Measurements from ENCODE around the gene HSPA4. TPM values are rescaled to one million over a fixed set of nuclear protein-coding genes. Genes with fewer than 3 reads are reported as not detected.

The HSPA4 gene
- total RNA-seq, 4 donors from 2014 or later: 32.8 to 48.3 (median 45.4) TPM

- WGBS, 2 donors: 84 to 90% methylated on average over 6 of the region's 6 CpGs
- Histone ChIP-seq H3K27ac (no peak overlapping the region), H3K27me3 (no peaks in the 10 kb centered on the region), H3K4me1 (no peaks in the 10 kb centered on the region), H3K36me3 (no peaks in the 10 kb centered on the region), H3K9me3 (no peaks in the 10 kb centered on the region), H3K4me3 (no peak overlapping the region)
- no peak for DNase-seq (ENCODE audit: low spot score in 2 of 2)
- TF ChIP-seq CTCF (IDR thresholded peaks at IDR 0.05) (no peak), EP300 (IDR thresholded peaks at IDR 0.05) (no peak), POLR2A (IDR thresholded peaks at IDR 0.05) (no peak)
Observed at GRCh38 chr5:133142782-133143181, 91.0 kb downstream of the HSPA4 start.

DNA sequence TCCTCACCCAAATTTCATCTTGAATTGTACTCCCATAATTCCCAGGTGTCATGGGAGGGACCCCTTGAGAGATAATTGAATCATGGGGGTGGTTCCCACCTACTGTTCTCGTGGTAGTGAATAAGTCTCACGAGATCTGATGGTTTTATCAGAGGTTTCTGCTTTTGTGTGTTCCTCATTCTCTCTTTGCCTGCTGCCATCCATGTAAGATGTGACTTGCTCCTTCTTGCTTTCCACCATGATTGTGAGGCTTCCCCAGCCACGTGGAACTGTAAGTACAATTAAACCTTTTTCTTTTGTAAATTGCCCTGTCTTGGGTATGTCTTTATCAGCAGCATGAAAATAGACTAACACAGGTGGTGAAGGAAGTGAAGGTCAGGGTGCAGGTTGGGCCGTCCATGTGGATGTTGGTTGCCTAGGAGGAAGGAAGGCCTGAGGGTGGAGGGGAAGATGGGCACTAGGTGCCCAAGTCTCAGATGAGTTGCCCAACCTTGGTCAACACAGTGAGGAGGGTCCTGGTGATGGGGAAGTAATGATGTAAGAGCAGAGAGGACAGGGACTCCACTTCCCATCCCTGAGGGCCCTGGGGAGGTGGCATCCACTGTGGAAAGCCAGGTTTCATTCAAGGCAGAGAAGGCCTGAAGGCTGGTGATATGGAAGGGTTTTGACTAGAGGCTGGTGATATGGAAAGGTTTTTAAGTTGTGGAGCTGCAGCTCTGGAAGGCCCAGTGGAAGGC, 92.6 kb downstream of the HSPA4 start:
- Histone ChIP-seq H3K27me3 (no peaks in the 10 kb centered on the region), H3K36me3 (no peaks in the 10 kb centered on the region), H3K4me3 (no peak overlapping the region), H3K27ac (no peak overlapping the region), H3K4me1 (no peaks in the 10 kb centered on the region), H3K9me3 (no peaks in the 10 kb centered on the region)
- TF ChIP-seq EP300 (IDR thresholded peaks at IDR 0.05): no peak
- DNase-seq (ENCODE audit: low spot score in 2 of 2): no peak
- WGBS, 2 donors: 73 to 77% methylated on average over 4 of the region's 4 CpGs

GRCh38 chr5:133145436-133146170, 93.8 kb downstream of the HSPA4 start:
- Histone ChIP-seq H3K4me1 (no peaks in the 10 kb centered on the region), H3K36me3 (no peaks in the 10 kb centered on the region), H3K27ac (no peak overlapping the region), H3K27me3 (no peaks in the 10 kb centered on the region), H3K9me3 (no peaks in the 10 kb centered on the region), H3K4me3 (no peak overlapping the region)
- DNase-seq (ENCODE audit: low spot score in 2 of 2): no peak
- TF ChIP-seq EP300 (IDR thresholded peaks at IDR 0.05): no peak
- 79 to 80% methylated on average over 10 to 11 of the region's 11 CpGs for WGBS, 2 donors

- no peak overlapping the region for H3K4me3 ChIP-seq
- no peaks in the 10 kb centered on the region for H3K4me1 ChIP-seq
- H3K9me3 ChIP-seq: no peaks in the 10 kb centered on the region
- TF ChIP-seq EP300 (IDR thresholded peaks at IDR 0.05) (no peak), CTCF (IDR thresholded peaks at IDR 0.05) (no peak), POLR2A (IDR thresholded peaks at IDR 0.05) (no peak)
- H3K27me3 ChIP-seq: no peaks in the 10 kb centered on the region
- no peak overlapping the region for H3K27ac ChIP-seq
- 36 to 47% methylated on average over 7 of the region's 7 CpGs for WGBS, 2 donors
- H3K36me3 ChIP-seq: no peaks in the 10 kb centered on the region
- peak; percentile 18 to 19 for DNase-seq (ENCODE audit: low spot score in 2 of 2)
Observed at GRCh38 chr5:133147411-133147810, 95.6 kb downstream of the HSPA4 start.

GRCh38 chr5:133147815-133148567, 96.2 kb downstream of the HSPA4 start:
- TF ChIP-seq POLR2A (IDR thresholded peaks at IDR 0.05) (no peak), EP300 (IDR thresholded peaks at IDR 0.05) (no peak), CTCF (IDR thresholded peaks at IDR 0.05) (no peak)
- Histone ChIP-seq H3K27ac (no peak overlapping the region), H3K4me1 (no peaks in the 10 kb centered on the region), H3K4me3 (no peak overlapping the region), H3K27me3 (no peaks in the 10 kb centered on the region), H3K9me3 (no peaks in the 10 kb centered on the region), H3K36me3 (no peaks in the 10 kb centered on the region)
- WGBS, 2 donors: 75 to 81% methylated on average over 7 of the region's 7 CpGs
- no peak for DNase-seq (ENCODE audit: low spot score in 2 of 2)

GRCh38 chr5:133149345-133149744, 97.5 kb downstream of the HSPA4 start:
- H3K4me3 ChIP-seq: no peak overlapping the region
- 69 to 76% methylated on average over 4 of the region's 4 CpGs for WGBS, 2 donors
- no peaks in the 10 kb centered on the region for H3K9me3 ChIP-seq
- no peak for DNase-seq (ENCODE audit: low spot score in 2 of 2)
- no peaks in the 10 kb centered on the region for H3K36me3 ChIP-seq
- no peak for TF ChIP-seq POLR2A (IDR thresholded peaks at IDR 0.05)
- H3K27me3 ChIP-seq: no peaks in the 10 kb centered on the region
- no peaks in the 10 kb centered on the region for H3K4me1 ChIP-seq
- H3K27ac ChIP-seq: no peak overlapping the region
